Activated T-helper 9 cell treated with anti-CD3 and anti-CD28 coated beads, Interleukin-2, amount 50 U/mL, for 16 hours (primary cell): ENCODE data around the gene SLC1A3.

ENCODE experiments used
- DNase-seq: peaks from one replicate; pipeline ENCODE4 v3.0.0-alpha.2; 2020; ENCODE audit warnings: low read depth

The SLC1A3 gene

DNA sequence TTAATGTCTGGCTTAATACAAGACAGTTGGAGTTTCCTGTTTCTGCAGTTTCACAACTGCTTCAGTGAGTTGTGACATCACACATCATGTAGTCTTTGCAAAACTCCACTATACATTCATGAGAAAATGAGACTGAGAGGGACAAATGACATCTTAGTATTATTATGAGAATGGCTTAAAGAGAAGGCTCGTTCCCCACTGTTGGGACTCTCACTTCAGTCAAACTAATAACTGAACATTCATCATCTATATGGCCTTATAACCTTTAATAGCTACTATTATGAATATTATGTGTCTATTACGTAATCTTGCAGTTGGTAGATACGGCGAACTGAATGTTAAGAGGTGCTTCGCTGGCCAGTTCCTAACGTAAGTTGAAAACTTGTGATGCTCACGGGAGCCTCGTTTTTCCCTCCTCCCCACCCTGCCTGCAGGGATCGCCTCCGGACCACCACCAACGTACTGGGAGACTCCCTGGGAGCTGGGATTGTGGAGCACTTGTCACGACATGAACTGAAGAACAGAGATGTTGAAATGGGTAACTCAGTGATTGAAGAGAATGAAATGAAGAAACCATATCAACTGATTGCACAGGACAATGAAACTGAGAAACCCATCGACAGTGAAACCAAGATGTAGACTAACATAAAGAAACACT, 79.4 kb downstream of the SLC1A3 start:
- no peak for DNase-seq

DNA sequence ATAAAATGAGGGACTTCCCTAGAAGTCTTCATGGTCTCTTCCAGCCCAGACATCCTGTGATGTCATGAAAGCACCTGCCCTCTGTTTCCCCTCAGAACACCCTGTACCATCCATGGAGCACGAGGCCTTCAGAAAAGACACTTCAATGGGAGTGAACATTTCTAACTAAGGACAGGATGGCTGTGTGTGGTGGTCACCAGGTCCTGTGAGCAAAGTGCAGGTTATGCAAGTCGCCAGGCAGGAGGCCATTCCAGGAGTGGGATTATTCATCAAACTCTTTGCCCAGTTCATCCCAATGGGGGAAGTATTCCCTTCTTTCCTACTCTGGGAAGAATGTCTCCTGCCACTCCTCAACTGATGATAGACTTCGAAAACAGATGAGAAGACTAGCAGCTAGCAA, 80.5 kb downstream of the SLC1A3 start:
- DNase-seq = no peak

DNA sequence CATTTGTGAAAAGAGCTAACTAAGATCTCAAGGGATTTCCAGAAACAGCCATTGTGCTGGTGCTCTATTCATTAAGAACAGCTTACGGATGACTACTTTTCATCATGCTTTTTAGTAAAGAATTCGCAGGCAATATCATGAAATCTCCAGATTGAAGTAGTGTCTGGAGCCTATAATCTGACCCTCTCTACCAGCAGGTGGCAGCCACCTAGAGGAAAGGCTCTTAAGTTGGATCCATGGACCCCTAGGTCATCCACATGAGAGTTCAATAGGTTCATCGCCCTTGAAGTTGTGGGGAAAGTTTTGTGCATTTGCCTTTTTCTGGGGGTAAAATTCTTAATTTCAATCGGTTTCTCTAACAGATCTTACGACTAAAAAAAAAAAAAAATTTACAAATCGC, 82.3 kb downstream of the SLC1A3 start:
- no peak for DNase-seq

DNA sequence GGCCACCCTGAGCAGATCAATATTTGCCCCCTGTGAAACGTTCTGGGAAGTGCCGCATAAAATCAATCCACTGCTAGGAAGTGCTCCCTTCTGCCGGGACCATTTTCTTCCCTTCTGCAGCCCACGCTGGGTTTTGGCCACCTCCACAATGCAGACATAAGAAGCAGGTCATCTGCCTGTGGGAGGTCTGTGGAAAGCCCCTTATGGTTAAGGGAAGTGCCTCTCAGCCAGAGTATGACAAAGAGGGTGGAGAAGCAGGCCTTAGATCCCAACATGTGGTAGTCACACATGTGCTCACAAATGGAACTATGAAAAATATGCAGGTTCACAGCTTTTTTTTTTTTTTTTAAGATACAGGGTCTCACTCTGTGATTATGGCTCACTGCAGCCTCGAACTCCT, 82.8 kb downstream of the SLC1A3 start:
- DNase-seq = no peak

DNA sequence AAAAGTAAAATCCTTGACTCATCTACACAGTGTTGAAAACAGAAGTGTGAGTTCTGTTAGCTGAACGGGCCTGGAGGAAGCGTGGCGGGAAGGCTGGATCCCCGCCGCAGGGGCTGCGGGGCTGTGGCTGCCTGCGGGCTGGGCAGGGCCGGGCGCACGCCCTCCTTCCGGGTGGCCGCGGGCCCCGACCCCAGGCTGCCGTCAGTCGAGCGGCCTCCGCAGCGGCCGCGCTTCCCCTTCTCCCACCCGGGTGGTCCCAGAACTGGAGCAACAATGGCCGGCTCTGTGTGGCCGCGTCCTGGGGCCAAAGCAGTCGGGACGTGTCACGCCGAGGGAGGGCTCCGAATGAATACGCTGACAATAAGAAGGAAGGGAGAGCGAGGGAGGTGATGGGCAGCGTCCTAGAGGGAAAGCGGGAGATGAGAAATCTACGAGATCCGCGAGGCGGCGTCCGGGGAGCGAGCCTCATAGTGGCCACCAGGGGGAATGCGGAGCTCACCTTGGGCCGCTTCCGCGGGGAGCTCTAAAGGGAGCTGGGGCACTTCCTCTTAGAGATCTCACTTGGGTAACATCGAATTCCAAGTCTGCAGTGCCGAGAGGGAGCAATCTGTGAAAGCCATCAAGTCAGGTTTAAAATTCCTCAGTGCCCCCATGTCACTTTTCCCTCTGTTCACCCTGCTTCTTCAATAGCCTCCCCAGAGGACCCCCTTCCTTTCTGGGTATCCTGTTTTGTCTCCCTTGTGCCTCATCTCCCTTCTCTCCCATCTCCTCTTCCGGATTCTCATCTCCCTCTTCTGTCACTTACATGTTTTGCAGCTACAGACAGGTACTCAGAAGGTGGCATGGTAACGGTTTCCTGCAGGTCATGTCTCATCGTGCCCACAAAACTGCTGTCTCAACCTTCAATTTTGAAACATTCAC, 83.9 kb downstream of the SLC1A3 start:
- DNase-seq = peak; percentile 28

DNA sequence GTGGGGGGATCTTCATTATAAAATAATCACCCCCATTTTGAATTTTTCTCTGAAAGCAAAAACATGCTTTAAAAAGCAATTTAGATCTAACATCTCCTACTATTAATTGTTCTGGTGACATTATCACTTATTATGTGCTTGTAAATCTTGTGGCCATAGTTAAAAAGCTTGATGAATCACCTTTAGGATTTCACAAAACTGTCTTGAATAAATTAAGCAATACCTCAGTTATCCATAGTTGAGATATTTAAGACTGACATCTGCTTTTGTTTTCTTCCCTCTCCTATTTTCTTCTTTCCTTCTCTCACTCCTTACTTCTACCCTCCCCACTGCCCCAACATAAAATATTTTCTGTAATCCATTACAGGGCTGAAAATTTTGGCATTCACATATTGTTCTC, 84.8 kb downstream of the SLC1A3 start:
- no peak for DNase-seq

DNA sequence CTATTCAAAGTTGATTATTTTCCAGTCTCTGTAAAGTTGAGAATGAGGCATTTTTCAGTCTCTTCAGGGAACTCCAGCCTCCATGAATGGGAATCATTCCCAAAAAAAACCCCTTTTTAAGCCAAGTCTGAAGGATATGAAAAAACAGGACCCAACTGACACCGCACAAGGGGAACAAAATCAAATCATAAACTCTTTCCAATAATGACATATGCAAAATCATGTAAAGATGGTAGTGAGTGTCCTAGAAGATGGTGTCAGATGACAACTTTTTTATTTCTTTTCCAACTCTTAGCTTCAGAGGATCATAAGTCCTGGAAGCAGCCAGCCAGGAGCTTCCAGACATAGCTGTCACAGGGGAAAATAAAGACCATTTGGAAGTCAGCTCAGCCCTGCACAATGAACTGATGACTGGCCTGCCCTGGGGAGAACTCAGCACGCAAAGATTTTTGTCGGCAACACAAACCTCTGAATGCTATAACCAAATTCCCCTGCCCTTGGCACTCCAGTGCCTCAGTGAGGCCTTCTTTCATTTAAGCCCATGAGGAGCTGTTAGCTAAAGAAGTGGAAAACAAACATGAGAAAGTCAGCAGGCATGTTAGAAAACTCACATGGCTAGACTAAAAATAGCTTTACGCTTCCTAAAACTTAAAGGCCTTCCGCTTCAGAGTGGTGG, 85.4 kb downstream of the SLC1A3 start:
- no peak for DNase-seq

DNA sequence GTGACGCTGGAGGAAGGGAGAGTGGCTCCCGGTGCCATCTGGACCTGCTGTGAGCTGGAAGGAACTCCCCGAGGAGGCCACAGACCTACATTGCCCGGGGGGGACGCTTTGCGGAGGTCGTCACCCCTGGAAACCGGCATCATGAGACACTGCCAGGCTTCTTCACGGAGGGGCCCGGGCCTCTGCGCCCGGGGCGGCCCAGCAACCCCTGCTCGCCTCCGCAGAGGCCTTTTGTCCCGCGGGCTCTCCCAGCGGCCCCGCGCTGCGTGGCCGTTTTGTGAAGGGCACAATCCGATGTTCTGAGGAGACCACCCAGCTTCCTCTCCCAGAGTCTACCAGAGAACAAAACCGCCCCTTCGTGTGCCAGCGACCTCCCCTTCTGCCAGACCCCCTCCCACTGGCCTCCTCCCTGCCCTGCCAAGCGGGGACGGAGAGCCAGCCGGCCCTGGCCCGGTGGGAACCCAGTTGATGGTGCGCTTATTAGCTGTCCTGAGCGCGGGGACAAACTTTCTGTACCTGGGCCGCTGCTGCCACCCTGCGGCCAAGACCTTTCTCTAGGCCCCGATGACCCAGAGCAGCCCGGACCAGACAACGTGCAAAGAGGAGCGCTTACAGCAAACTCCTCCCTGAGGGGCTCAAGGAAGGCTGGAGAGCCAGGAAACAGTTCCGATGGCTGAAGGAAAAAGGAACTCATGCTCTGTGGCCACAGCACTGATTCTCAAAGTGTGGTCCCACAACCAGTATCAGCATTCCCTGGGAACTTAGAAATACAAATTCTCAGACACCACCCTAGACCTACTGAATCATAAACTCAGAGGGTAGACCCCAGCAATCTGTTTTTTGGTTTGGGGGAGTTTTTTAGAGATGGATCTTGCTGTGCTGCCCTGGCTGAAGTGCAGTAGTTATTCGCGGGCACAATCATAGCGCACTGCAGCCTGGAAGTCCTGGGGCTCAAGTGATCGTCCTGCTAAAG, 86.7 kb downstream of the SLC1A3 start:
- DNase-seq = no peak

DNA sequence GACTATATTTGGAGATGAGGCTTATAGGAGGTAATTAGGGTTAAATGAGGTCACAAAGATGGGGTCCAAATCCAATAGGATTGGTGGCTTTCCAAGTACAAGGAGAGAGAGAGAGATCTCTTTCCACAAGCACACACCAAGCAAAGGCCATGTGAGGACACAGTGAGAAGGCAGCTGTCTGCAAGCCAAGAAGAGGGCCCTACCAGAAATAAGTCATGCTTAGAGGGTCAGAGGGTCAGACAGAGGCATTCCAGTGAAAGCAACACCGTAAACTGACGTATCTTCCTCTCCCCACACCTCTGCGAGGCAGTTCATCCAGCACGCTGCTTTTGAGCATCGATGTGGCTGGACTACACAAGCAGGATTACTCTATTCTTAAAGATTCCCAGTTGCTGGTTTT, 87.9 kb downstream of the SLC1A3 start:
- DNase-seq = no peak

DNA sequence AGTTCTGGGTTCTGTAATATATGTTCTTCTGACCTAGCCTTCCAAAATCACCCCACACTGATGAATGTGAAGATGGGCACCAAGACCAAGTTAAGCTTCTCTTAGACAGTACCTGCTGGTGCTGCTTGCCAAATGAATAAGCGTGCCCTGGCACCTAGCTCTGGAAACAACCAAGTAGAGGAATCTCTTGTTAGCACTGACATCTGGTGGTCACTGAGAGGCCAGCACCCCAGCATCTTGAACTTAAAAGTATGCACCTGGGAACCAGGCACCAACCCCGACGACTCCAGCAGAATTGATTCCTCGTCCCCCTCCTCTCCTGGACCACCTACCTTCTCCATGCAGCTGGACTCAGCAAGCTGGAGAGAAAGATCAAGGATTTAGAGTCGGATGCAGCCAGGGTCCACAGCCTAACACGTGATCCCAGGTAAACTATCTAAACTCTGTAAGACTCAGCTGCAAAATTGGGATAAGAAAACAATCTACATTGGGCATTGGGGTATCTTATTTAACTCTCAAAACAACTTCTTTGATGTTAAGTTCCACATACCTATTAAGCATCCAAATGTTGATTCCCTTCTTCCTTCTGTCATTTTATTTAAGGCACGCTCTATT, 89.8 kb downstream of the SLC1A3 start:
- DNase-seq = no peak

DNA sequence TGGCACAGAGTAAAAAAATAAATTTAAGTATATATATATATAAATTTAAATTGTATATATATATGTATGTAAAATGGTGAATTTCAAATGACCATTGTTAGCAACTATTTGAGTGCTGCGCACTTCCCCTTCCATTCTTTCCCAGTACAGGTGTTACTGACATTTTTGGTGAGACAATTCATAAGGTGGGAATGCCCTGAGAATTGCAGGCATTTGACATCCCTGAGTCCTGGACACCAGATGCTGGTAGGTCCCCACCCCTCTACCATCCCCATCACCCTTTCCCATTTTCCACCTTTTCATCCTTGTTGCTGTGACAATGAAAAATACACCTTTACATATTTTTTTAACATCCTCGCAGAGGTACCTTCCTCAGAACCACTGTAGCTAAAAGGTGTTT, 91.6 kb downstream of the SLC1A3 start:
- DNase-seq = no peak

DNA sequence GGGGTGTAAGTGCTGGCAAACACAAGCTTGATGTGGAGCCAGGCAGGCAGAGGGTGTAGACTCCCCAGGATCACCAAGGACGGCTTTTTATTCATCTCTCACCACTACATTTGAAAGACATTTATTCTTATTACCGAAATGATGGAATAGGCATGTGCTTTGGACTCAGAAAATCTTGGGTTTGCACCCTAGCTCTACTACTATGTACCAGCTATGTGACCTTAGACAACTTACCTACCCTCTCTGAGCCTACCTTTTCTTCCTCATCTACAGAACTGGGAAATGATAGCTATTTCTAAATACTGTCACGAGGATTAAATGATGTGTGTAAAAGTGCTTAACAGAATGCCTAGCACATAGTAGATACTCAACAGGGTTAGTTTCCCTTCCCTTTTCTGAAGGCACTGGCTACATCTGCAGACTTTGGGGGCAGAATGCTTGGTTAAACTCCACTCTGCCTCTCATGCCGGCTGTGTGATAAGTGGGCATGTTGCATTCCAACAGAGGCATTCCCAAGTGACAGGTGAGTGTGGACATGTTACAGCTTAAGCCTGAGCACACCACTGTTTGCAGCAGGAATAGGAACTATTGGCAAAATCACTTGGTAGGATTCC, 94.8 kb downstream of the SLC1A3 start:
- no peak for DNase-seq

DNA sequence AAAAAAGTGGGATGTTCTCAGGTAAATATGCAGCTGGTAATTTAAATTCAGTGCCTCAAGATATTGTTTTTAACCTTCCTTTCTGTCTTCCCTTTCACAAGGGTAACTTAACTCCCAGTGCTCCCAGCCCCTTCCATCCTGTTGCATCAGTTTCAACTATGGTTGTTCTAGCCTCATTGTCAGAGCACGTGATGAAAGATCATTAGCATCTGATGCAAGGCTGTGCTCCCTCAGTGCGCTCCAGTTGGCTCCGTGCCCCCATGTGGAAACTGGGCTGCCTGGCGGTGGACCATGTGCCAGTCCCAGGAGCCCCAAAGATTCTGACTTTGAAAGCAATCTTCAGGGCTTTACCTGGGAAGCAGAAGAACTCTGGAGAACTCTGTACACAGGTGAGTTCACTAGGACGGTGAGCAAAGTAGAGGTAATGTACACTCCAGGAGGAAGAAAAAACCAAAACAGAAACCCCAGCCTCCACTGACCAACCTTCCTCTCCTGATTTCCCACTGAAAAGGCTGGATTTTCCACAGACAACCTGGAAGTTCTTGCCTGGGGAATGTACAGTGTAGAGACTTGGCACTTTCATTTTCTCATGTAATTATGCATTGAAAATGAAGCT, 96.9 kb downstream of the SLC1A3 start:
- no peak for DNase-seq

DNA sequence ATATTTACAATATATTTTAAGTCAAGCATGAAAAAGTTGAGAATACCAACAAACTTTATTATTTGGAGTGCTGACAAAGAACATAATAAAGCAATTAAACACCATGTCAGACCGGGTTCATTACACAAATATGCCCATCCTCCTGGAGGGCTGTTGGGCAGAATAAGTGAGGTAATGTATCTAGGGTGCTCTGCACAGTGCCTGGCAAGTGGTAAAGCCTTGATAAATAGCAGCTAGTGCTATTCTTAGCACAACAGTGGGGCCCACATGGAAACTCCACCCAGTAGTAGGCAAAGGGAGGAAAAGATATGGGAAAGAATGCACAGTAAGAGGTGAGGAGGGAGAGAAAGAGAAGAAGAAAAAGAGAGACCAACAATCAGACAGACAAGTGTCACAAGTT, 97.7 kb downstream of the SLC1A3 start:
- DNase-seq = no peak

DNA sequence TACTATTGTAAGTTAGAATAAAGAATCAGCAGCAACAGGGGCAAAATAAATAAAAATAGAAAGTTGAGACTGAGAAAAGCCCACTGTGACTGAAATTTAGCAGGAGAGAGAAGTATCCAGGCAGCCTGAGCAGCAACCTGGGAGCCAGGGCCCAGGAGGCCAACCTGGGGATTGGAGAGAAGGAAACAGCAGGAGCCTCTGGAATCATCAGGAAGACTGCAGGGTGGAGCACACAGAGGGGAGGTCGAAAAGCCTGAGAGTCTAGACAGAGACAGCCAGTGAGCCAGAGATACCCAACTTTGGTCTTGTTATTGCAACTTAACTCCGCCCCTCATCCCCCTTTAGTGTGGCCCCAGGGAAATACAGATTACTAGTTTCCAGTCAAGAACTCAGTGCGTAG, 98.6 kb downstream of the SLC1A3 start:
- DNase-seq = no peak

DNA sequence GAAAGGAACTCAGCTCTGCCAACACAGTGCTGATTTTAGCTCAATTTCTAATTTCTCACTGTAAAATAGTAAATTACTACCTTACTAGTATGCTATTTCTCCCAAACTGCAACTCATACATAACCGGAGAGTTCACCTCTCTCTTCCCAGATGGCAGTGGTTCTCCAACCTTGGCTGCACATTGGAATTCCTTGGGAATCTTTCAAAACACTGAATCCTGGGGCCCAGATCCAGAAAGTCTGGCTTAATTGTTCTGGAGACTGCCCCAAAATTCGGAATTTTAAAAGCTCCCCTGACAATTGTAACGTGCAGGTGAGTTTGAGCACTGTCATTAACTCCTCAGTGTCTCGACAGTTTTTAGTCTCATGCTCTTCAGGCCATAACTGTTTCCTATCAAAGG, 100.3 kb downstream of the SLC1A3 start:
- no peak for DNase-seq

DNA sequence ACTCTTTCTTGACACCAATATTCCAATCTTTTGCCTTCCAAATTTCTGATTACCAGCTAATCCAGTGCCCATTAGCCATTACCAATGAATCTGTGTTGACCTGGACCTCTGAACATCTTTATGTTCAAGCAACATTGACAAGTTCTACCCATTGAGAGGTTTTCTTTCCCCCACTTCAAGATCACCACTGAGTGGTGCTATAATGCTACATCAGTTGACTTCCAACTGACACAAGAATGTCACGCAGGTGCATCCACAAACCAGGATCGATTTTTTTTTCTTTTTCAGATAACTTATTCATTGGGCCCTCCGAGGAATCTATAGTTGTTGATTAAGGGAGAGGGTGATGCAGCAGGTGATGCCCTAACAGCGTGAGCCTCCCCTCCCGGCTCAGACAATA, 102.6 kb downstream of the SLC1A3 start:
- DNase-seq = no peak

DNA sequence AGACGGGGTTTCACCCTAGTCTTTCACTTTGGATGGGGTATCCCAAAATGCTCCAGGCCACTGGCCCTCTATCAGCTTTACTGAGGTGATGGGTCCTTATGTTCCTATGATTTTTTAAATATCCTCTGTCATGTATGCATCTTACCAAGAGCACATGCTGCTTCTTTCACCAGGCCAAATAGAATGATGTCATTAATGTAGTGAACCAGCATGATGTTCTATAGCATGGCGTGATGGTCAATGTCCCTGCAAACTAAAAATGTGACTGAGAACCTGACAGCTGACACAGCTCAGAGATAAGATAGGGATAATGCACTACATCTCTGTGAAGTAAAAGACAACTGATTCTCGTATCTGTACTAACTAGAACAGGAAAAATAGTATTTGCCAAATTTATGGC, 103.6 kb downstream of the SLC1A3 start:
- DNase-seq = no peak

DNA sequence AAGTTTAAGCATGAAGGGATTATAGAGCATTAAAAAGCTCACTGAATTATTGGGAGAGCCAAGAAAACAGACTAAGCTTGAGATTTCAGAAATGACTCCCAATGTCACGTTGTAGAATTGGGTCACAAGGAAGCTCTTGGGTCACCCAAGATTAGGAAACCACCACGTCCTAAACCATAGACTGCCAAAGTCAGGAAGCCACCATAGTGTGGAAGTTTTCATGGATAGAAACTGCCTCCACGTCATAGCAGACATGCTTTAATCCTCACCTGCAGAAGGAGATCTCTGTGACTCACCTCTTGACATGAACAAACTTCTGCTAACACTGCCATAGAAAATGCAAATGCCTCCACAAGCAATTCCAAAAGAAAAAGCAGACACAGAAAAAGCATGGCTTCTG, 106.3 kb downstream of the SLC1A3 start:
- no peak for DNase-seq

DNA sequence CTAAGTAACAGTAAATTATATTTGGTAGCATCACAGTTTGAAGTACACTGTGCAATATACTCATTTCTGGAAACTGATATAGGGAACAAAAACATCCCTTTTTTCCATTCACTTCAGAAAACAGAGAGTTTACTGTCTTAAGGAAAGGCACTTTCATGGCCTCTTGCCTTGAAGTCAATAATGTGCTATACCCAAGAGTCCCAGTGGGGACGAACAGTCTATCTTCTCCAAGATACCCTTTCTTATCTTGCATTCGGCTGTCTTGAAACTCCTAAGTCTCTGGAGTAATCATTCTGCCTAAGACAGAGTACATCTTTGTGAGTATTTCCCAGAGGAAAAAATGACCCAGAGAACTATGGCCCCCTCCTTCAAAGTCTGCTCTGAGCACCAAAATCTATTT, 107.1 kb downstream of the SLC1A3 start:
- DNase-seq = no peak
